Mammary epithelial cell (primary cell): ENCODE results near the gene MTFP1.

Experiments used
- EZH2 ChIP-seq: IDR thresholded peaks from 2 replicates; pipeline ENCODE4 v1.6.1; 2012; ENCODE audit warnings: low read length, inconsistent platforms, borderline replicate concordance
- TF ChIP-seq, protein P1 (sequence below), 2 donors: IDR thresholded peaks in 1 of 2; conservative IDR thresholded peaks in 1 of 2; 2 replicates each; pipeline ENCODE4 v1.5.1; 2011 to 2012; ENCODE audit warnings: inconsistent platforms in 2 of 2, low read length in 2 of 2, mild to moderate bottlenecking in 2 of 2, control low read depth in 1 of 2, low read depth in 1 of 2; ENCODE audit not compliant: insufficient read depth in 1 of 2; ENCODE audit errors: extremely low read depth in 1 of 2

DNA sequence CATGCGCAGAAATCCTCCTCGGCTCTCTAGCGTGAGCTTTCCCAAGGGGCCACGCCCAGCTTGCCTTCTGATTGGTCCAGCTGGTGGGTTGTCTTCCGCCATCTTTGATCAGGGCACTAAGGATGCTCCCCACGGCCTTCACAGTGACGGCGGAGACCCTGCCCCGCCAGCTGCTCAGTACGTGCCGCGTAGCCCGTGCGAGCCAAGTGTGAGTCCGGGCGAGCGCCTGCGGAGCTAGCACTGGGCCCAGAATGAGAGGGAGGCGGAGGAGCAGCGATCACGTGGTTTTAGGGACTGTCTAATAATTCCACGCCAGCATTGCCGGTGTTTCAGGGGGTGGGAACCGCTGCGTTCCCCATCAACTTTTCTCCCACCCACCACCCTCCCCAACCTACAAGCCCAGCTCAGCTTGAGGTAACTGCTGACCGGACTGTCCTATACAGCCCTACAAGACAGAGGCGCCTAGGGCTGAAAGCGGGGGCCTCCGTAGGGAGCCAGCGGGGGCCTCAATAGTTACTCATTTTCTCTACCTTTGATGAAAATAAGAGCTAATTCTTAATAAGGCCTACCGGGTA is 1.5 kb upstream of the MTFP1 start:
- TF ChIP-seq, protein P1, sequence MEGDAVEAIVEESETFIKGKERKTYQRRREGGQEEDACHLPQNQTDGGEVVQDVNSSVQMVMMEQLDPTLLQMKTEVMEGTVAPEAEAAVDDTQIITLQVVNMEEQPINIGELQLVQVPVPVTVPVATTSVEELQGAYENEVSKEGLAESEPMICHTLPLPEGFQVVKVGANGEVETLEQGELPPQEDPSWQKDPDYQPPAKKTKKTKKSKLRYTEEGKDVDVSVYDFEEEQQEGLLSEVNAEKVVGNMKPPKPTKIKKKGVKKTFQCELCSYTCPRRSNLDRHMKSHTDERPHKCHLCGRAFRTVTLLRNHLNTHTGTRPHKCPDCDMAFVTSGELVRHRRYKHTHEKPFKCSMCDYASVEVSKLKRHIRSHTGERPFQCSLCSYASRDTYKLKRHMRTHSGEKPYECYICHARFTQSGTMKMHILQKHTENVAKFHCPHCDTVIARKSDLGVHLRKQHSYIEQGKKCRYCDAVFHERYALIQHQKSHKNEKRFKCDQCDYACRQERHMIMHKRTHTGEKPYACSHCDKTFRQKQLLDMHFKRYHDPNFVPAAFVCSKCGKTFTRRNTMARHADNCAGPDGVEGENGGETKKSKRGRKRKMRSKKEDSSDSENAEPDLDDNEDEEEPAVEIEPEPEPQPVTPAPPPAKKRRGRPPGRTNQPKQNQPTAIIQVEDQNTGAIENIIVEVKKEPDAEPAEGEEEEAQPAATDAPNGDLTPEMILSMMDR (conservative IDR thresholded peaks at IDR 0.05 in 1 of 2, IDR thresholded peaks at IDR 0.05 in 1 of 2; ENCODE audit: extremely low read depth in 1 of 2, insufficient read depth in 1 of 2, low read depth in 1 of 2, low read length in 2 of 2) = no peak
- no peak for TF ChIP-seq EZH2
